NCI-H2029 (cell line): Measurements from ENCODE around the gene C16orf89.
"Not testable (repeated sequence)": the region's sequence is repeated elsewhere in the genome, so short reads cannot be mapped to it uniquely, and the experiment has no call there.

ENCODE experiments used
- DNase-seq: peaks from one replicate; lab custom pipeline; 2025; lab: John Stamatoyannopoulos, UW

Gene C16orf89

DNA sequence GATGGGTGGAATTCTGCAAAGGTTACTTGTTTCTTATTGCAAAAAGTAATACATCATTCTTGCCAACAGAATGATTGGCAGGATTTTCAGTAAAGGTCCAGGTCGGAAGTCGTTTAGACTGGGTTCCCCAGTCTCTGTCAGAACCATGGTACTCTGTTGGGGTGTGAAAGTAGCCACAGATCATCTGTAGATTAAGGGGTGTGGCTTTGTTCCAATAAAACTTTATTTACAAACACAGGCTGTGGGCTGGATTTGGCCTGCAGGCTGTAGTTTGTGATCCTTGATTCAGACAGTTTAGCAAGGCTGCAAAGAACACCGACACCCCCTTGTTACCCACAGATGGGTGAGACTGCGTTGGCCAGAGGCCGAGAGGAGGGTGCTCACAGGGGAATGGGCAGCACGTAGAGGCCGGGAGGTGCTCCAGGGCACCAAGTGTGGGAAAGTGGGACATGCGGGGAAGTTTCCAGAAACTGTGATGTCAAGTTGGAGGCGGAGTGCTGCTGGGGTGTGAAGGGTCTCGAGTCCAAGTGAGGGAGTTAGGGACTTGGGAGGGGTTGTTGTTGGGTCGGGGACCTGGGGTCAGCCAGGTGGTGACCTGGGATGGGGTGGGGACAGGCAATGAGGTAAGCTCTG lies 18.5 kb upstream of the C16orf89 start:
- not testable (repeated sequence) for DNase-seq

- DNase-seq = not testable (repeated sequence)
Observed at GRCh38 chr16:5083646-5084045, 17.9 kb upstream of the C16orf89 start.

DNA sequence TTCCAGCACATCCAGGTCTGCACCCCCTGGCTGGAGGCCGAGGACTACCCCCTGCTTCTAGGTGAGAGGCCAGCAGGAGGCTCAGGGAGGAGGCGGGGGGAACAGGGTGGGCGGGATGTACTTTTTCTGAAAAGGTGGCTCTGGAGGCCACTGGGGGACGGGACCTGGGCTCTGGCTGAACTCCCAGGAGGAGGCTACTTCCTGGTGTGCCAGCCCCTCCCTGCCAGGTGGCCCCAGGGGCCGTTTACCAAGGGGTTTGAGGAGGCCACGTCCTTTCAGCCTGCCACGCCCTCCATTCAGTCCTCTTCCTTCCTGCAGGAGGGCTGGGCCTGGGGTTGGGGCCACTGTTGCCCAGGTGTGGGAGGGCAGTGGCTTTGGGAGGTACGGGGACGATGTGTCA lies 15.2 kb upstream of the C16orf89 start:
- DNase-seq = not testable (repeated sequence)

DNA sequence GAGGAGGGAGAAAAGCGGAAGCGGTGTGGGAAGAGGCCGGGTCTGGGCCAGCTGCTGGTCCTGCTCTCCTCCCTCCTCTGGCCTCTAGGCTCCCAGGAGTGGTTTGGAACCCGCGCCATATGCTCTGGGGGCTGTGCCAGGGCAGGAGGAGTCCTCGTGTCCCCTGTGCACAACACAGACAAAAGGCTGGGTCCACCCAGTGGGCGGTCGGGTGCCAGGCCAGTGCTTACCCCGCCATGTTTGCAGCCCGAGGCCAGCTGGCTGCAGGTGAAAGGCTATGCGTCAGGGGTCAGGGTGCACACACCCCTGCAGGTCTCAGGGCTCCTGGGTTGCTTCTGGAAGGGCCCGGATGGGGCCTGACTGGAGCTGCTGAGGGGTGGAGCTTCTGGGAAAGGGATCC lies 14.7 kb upstream of the C16orf89 start:
- not testable (repeated sequence) for DNase-seq

DNA sequence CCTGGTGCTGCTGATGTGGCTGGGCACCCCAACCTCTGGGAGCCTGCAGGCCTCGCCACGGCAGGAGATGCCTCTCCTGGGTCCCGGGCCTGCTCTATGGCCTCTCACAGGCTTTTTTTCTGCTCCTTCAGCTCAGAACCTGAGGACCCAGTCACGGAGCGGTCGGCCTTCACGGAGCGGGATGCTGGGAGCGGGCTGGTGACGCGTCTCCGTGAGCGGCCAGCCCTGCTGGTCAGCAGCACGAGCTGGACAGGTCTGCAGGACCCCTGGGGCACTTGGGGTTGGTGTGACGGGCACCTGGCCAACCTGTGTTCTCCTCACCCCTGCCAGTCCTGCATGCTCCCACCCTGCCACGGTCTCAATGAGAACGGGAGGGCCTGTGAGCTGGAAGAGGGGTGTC lies 12.9 kb upstream of the C16orf89 start:
- no peak for DNase-seq

- DNase-seq = no peak
Observed at GRCh38 chr16:5077304-5077703, 11.5 kb upstream of the C16orf89 start.

DNA sequence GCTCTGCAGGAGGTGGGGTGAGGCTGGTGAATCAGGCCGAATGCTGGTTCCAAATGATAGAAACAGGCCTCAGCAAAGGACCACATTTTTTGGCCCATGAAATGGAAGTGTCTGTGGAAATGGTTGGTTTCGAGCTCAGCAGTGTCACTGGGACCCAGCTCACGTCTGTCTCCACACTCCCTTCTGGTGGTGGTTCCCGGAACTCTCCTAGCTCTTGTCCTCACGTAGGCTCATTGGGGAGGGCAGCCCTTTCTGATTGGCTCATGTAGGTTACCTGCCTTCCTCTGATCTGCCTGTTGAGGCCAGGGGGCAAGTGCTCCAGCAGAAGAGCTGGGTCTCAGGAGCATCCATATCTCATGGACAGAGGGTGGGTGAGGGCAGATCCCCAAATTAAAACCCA lies 9.9 kb upstream of the C16orf89 start:
- DNase-seq = no peak

DNA sequence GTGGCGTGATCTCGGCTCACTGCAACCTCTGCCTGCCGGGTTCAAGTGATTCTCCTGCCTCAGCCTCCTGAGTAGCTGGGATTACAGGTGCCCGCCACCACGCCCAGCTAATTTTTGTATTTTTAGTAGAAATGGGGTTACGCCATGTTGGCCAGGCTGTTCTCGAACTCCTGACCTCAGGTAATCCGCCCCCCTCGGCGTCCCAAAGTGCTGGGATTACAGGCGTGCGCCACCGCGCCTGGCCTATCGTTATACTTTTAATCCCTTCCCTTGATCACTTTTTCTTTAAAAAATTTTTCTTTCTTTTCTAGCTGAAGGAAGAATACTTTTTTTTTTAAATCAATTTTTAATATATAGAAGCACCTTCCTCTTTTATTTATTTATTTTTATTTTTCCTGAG lies 8.0 kb upstream of the C16orf89 start:
- not testable (repeated sequence) for DNase-seq

DNA sequence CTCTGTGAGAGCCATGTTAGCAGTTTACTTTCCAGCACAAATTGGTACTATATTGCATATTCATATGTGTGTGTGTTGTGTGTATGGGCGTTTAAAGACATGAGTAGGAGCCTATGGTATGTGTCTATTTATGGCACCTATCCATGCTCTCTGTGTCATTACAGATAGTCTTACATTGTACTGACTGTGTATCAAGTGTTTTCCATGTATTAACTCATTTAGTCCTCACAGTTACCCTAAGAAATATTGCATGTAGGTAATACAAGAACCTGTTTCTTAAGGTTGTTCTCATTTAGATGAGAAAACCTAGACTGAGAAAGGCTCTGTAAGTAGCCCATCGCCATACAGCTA lies 7.5 kb upstream of the C16orf89 start:
- DNase-seq = no peak

GRCh38 chr16:5072334-5073278 lies 6.8 kb upstream of the C16orf89 start:
- DNase-seq = no peak

- peak; percentile 84 for DNase-seq
Observed at GRCh38 chr16:5071681-5072333, 6.1 kb upstream of the C16orf89 start, which contains the start of gene ALG1. Gene ALG1 (plus strand): TSS chr16:5071843. CDS start chr16:5071850, 7 bp downstream.

GRCh38 chr16:5071341-5071680 lies 5.6 kb upstream of the C16orf89 start:
- no peak for DNase-seq

GRCh38 chr16:5070431-5071186 lies 4.9 kb upstream of the C16orf89 start:
- no peak for DNase-seq

DNA sequence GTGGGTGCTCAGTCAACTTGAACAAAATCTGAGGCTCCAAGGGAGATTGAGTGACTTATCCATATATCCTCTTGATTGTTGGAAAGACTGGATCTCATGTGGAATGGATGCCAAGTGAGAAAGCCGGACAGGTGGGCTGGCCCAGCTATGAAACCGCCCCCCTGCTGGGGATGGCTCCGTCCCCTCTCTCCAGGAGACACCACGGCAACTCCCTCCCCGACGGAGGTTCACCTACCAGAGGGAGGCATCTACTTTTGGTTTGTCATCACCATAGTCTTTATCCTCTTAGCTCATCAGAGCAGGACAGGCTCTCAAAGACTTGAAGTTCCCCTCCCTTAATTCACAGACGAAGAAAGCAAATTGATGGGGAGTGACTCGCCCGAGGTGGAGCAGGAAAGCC lies 4.1 kb upstream of the C16orf89 start:
- no peak for DNase-seq

- DNase-seq = no peak
Observed at GRCh38 chr16:5069048-5069447, 3.3 kb upstream of the C16orf89 start.

DNA sequence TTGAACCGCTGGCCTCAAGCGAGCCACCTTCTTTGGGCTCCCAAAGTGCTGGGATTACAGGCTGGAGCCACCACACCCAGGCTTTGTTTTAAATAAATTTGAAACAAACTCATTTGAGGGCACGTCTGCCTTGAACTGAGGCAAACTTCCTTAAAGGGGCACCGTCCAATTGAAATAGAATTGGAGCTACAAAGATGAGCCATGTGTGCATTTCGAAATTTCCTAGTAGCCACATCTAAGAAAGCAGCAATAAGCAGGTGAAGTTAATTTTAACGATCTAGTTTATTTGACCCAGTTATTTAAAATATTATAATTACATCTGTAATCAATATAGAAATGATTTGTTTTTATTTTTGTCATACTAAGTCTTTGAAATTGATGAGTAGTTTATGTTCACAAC lies 755 bp upstream of the C16orf89 start:
- DNase-seq = no peak

DNA sequence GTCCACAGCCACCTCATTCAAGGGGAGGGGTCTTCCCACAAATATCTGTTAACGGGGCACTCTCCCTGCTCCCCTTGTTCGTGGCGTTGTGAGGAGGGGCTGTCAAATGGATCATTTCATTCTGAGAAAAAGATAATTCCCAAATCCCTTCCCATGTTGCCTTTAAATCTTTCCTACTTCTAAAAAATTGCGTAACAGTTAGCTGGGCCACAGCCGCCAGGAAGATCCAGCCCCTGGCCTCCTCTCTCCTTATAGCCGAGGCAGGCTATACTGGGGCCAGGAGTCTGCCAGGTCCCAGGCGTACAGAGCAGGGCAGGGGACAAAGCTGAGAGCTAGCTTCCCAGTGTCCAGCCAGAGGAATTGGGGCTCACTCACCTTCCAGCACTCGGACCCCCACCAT lies 430 bp downstream of the C16orf89 start:
- DNase-seq = no peak

DNA sequence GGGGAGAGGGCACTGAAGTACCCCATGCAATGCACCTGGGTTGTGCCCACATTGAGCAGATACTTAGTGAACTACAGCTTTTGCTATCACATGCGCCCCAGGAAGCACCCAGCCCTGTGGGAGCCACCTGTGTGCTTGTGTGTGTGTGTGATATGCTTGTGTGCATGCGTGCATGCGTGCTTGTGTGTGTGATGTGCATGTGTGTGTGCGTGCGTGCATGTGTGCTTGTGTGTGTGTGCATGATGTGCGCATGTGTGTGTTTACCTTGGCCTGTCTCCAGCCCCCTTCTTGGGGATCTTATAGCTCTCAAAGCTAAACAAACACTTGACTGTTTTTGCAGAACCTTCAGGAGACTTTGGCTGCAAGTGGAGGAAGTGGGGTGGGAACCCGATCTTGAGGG lies 841 bp downstream of the C16orf89 start:
- DNase-seq = peak; percentile 54

GRCh38 chr16:5062790-5063765 lies 2.7 kb downstream of the C16orf89 start:
- no peak for DNase-seq

DNA sequence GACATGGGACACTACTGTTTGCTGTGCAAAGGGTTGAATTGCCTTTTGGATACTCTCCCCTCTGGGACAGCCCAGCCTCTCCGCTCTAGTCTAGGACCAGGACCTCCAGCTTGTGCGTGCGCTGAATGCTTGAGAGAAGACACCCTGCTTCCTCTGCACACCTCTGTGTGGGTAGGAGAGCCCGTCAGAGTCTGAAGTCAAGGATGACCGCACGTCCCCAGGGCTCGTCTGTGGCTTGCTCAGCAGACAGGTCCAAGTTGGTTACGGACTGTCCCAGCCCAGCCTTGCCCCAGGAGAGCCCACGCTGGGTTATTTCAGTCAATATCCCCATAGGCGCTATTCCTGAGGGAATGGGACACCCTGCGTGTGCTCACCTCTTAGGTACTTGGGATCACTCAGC lies 3.7 kb downstream of the C16orf89 start:
- no peak for DNase-seq

GRCh38 chr16:5060073-5060641 lies 5.6 kb downstream of the C16orf89 start:
- DNase-seq = no peak
